Lung (tissue), 12 donors: ENCODE results near the gene CSRP3. TPM values are rescaled to one million over a fixed set of nuclear protein-coding genes. Genes with fewer than 3 reads are reported as not detected.

Experiments
- ATAC-seq: fragments of 200-7000 bp; cut with Tn5 transposase; one replicate; pipeline ENCODE4 v1.9.1; 2020; ENCODE audit warnings: moderate number of reproducible peaks; ENCODE audit not compliant: insufficient read depth, low FRiP score
- DNase-seq, 3 donors: peaks; one replicate each; pipeline ENCODE4 v3.0.0-alpha.2; 2013 to 2017
- H3K27ac ChIP-seq, 2 donors: one replicate each; pipeline ENCODE4 v1.5.1; 2013; ENCODE audit warnings: mild to moderate bottlenecking in 2 of 2, moderate library complexity in 2 of 2, control low read depth in 1 of 2, inconsistent platforms in 1 of 2, low read depth in 1 of 2, low read length in 1 of 2
- H3K27me3 ChIP-seq, 3 donors: one replicate each; pipeline ENCODE4 v1.5.1; 2013; ENCODE audit warnings: low read length in 2 of 3; ENCODE audit not compliant: control insufficient read depth in 3 of 3, insufficient read depth in 3 of 3
- H3K36me3 ChIP-seq, 4 donors: one replicate each; pipeline ENCODE4 v1.5.1; 2013; ENCODE audit warnings: low read length in 4 of 4, mild to moderate bottlenecking in 1 of 4, moderate library complexity in 1 of 4; ENCODE audit not compliant: control insufficient read depth in 4 of 4, insufficient read depth in 4 of 4
- H3K4me1 ChIP-seq, 5 donors: one replicate each; pipeline ENCODE4 v1.5.1; 2013; ENCODE audit warnings: low read length in 5 of 5, mild to moderate bottlenecking in 2 of 5, moderate library complexity in 1 of 5; ENCODE audit not compliant: control insufficient read depth in 5 of 5, insufficient read depth in 5 of 5
- H3K4me3 ChIP-seq: one replicate; pipeline ENCODE4 v1.5.1; 2013; ENCODE audit warnings: mild to moderate bottlenecking, control low read depth, moderate library complexity
- H3K9ac ChIP-seq, 2 donors: one replicate each; pipeline ENCODE4 v1.5.1; 2013; ENCODE audit warnings: low read length in 2 of 2, control low read depth in 1 of 2; ENCODE audit not compliant: insufficient read depth in 1 of 2
- H3K9me3 ChIP-seq, 4 donors: one replicate each; pipeline ENCODE4 v1.5.1; 2013; ENCODE audit warnings: low read length in 3 of 4, mild to moderate bottlenecking in 1 of 4, moderate library complexity in 1 of 4; ENCODE audit not compliant: control insufficient read depth in 4 of 4, insufficient read depth in 3 of 4
- CTCF ChIP-seq: IDR thresholded peaks from 2 replicates; pipeline ENCODE4 v1.5.1; 2012; ENCODE audit warnings: mild to moderate bottlenecking; ENCODE audit errors: control extremely low read depth, extremely low read depth
- WGBS, 2 donors: extraction: QIAGEN DNeasy Blood & Tissue Kit; methylation state at CpG; one replicate each; pipeline ENCODE4 v1.1.7; 2013; 5-methylcytosine and 5-hydroxymethylcytosine counted together
- polyA plus RNA-seq, 2 donors: library from polyadenylated mRNA; stranded (reverse); fragments of 200-250 nt; gene quantifications; one replicate each; pipeline ENCODE4 v1.2.1, GENCODE V29; 2013
- total RNA-seq, 2 donors: library from RNA; depleted of rRNA in 1 of 2; stranded (reverse); fragments of >200 nt in 1 of 2; gene quantifications; one replicate each; pipeline ENCODE4 v1.2.1, GENCODE V29; 2014 to 2021
- donor health status: control.
- donor health status: control.
- donor health status: Bipolar disorder and iron deficiency.
- donor health status: healthy.
- donor health status: DM: yes; HTN: yes; CAD: no.

Gene CSRP3
- total and polyA plus RNA-seq, 4 donors, result 0.07 to 3.5 TPM; not detected in 2

- Histone ChIP-seq H3K36me3 (peaks cover 7 to 21% (median 10%) of the 10 kb centered on the region in 4 donors), H3K4me1 (peaks cover 0 to 8% (median 4%) of the 10 kb centered on the region in 5 donors), H3K27ac (peak overlapping the region in 1 of 2 donors; percentile 35), H3K4me3 (no peak overlapping the region), H3K27me3 (no peaks in the 10 kb centered on the region), H3K9me3 (no peaks in the 10 kb centered on the region), H3K9ac (no peak overlapping the region)
- no peak for TF ChIP-seq CTCF
- ATAC-seq (no peak), DNase-seq (no peak)
- 94 to 100% methylated on average over 2 of the region's 2 CpGs for whole genome bisulfite sequencing, 2 donors
Measured at GRCh38 chr11:19168090-19168489, 33.7 kb downstream of the CSRP3 start.

- Histone ChIP-seq H3K36me3 (peaks cover 1 to 19% (median 9%) of the 10 kb centered on the region in 4 donors), H3K4me3 (no peak overlapping the region), H3K9ac (no peak overlapping the region), H3K27me3 (no peaks in the 10 kb centered on the region), H3K27ac (no peak overlapping the region), H3K9me3 (no peaks in the 10 kb centered on the region), H3K4me1 (peaks cover 0 to 8% (median 0%) of the 10 kb centered on the region in 5 donors)
- DNase-seq (no peak), ATAC-seq (no peak)
- 90 to 96% methylated on average over 2 of the region's 2 CpGs for WGBS, 2 donors
- no peak for TF ChIP-seq CTCF
Measured at GRCh38 chr11:19164881-19165280, 36.9 kb downstream of the CSRP3 start.

- Histone ChIP-seq H3K27ac (no peak overlapping the region), H3K36me3 (peaks cover 0 to 19% (median 9%) of the 10 kb centered on the region in 4 donors), H3K9ac (no peak overlapping the region), H3K27me3 (no peaks in the 10 kb centered on the region), H3K4me3 (no peak overlapping the region), H3K4me1 (peaks cover 0 to 4% (median 0%) of the 10 kb centered on the region in 5 donors), H3K9me3 (no peaks in the 10 kb centered on the region)
- no peak for TF ChIP-seq CTCF
- ATAC-seq (no peak), DNase-seq (no peak)
- 83 to 84% methylated on average over 4 of the region's 4 CpGs for WGBS, 2 donors
Measured at GRCh38 chr11:19164230-19164855, 37.4 kb downstream of the CSRP3 start.
